Measurements from ENCODE around the gene RNF17. TPM values are rescaled to one million over a fixed set of nuclear protein-coding genes. Genes with fewer than 3 reads are reported as not detected.
A peak's percentile ranks its signal among the peaks of the same experiment; 100 is the strongest.

Gene RNF17
- total and polyA plus RNA-seq, 4 donors = 0.08 to 0.14 TPM; not detected in 2

GRCh38 chr13:24922745-24923591, 159.0 kb downstream of the RNF17 start (continued):
- TF ChIP-seq ZBTB33 (IDR thresholded peaks at IDR 0.05) (peak; percentile 58), ATF3 (IDR thresholded peaks at IDR 0.05) (peak; percentile 34), EGR1 (IDR thresholded peaks at IDR 0.05; ENCODE audit: low read depth in 2 of 2) (peak in 1 of 2 donors; percentile 63), RXRA (IDR thresholded peaks at IDR 0.05) (no peak), NR2F2 (IDR thresholded peaks at IDR 0.05) (no peak)

GRCh38 chr13:24925318-24926231, 161.6 kb downstream of the RNF17 start:
- peaks cover 0 to 12% (median 7%) of the 10 kb centered on the region in 4 donors for H3K4me1 ChIP-seq (ENCODE audit: control insufficient read depth in 4 of 4, insufficient read depth in 4 of 4, low read length in 3 of 4)
- no peaks in the 10 kb centered on the region for H3K27me3 ChIP-seq (ENCODE audit: control insufficient read depth in 4 of 4, insufficient read depth in 4 of 4, low read length in 3 of 4)
- WGBS = 65% methylated on average over 15 of the region's 15 CpGs
- H3K9ac ChIP-seq (ENCODE audit: low read depth in 1 of 2, low read length in 2 of 2) = peak overlapping the region in 1 of 2 donors; percentile 43
- H3K4me3 ChIP-seq (ENCODE audit: low read depth in 1 of 3, low read length in 3 of 3) = no peak overlapping the region
- H3K9me3 ChIP-seq (ENCODE audit: control insufficient read depth in 4 of 4, low read length in 3 of 4) = peaks cover 0 to 1% (median 0%) of the 10 kb centered on the region in 4 donors
- H3K36me3 ChIP-seq (ENCODE audit: control insufficient read depth in 4 of 4, insufficient read depth in 3 of 4, low read depth in 1 of 4, low read length in 3 of 4) = no peaks in the 10 kb centered on the region
- no peak for DNase-seq (ENCODE audit: low spot score)
- H3K27ac ChIP-seq (ENCODE audit: low read depth in 1 of 2, low read length in 2 of 2) = no peak overlapping the region
- TF ChIP-seq HNF4A (conservative IDR thresholded peaks at IDR 0.05) = peak; percentile 40 to 66
- TF ChIP-seq, protein P1, sequence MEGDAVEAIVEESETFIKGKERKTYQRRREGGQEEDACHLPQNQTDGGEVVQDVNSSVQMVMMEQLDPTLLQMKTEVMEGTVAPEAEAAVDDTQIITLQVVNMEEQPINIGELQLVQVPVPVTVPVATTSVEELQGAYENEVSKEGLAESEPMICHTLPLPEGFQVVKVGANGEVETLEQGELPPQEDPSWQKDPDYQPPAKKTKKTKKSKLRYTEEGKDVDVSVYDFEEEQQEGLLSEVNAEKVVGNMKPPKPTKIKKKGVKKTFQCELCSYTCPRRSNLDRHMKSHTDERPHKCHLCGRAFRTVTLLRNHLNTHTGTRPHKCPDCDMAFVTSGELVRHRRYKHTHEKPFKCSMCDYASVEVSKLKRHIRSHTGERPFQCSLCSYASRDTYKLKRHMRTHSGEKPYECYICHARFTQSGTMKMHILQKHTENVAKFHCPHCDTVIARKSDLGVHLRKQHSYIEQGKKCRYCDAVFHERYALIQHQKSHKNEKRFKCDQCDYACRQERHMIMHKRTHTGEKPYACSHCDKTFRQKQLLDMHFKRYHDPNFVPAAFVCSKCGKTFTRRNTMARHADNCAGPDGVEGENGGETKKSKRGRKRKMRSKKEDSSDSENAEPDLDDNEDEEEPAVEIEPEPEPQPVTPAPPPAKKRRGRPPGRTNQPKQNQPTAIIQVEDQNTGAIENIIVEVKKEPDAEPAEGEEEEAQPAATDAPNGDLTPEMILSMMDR (IDR thresholded peaks at IDR 0.05; ENCODE audit: low read depth, low read length, missing input control) = no peak
- TF ChIP-seq HNF4G (IDR thresholded peaks at IDR 0.05) = no peak
- peak; percentile 49 for TF ChIP-seq SP1 (IDR thresholded peaks at IDR 0.05)
- no peak for TF ChIP-seq ATF3 (IDR thresholded peaks at IDR 0.05)
- TF ChIP-seq FOXA2 (IDR thresholded peaks at IDR 0.05) = peak; percentile 83
- peak; percentile 37 to 59 for TF ChIP-seq RXRA (IDR thresholded peaks at IDR 0.05)
- peak; percentile 50 for TF ChIP-seq FOXA1 (IDR thresholded peaks at IDR 0.05)

DNA sequence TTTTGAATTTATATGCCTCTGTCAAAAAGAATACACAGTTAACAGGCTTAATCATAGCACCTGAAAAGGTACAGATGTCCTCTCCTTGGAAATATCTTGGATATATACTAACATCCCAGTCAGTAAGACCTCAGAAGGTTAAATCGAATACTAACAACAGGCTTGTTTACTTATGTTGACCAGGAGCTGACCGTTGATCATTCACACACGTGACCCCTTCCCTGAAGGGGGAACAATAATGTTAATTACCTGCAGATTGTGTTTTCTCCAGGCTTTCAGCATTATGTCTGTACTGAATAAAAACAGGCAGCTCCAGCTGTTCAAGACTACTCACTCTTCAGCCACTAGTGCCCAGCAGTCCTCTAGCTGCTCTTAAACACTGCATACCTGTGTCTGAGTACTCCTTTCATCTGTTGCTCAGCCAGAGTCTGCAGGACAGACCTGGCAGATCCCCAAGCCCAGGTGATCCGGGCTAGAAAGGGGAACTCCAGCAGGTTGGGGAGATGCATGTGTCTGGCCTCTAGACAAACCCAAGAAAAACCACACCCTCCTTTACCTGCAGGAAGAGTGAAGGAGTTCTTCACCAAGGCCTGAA, 163.9 kb downstream of the RNF17 start:
- WGBS = 54% methylated on average over 4 of the region's 4 CpGs
- no peak for DNase-seq (ENCODE audit: low spot score)
- H3K4me3 ChIP-seq (ENCODE audit: low read depth in 1 of 3, low read length in 3 of 3) = no peak overlapping the region
- H3K4me1 ChIP-seq (ENCODE audit: control insufficient read depth in 4 of 4, insufficient read depth in 4 of 4, low read length in 3 of 4) = peaks cover 0 to 4% (median 1%) of the 10 kb centered on the region in 4 donors
- peaks cover 0 to 8% (median 1%) of the 10 kb centered on the region in 4 donors for H3K27me3 ChIP-seq (ENCODE audit: control insufficient read depth in 4 of 4, insufficient read depth in 4 of 4, low read length in 3 of 4)
- TF ChIP-seq YY1 (IDR thresholded peaks at IDR 0.05) (no peak), EGR1 (IDR thresholded peaks at IDR 0.05; ENCODE audit: low read depth in 2 of 2) (no peak), NR2F2 (IDR thresholded peaks at IDR 0.05) (no peak), TAF1 (conservative IDR thresholded peaks at IDR 0.05) (no peak), MAX (IDR thresholded peaks at IDR 0.05) (no peak), ATF3 (IDR thresholded peaks at IDR 0.05) (no peak), ZBTB33 (IDR thresholded peaks at IDR 0.05) (no peak), GABPA (IDR thresholded peaks at IDR 0.05 in 1 of 2, conservative IDR thresholded peaks at IDR 0.05 in 1 of 2) (no peak), SP1 (IDR thresholded peaks at IDR 0.05) (no peak), FOXA2 (IDR thresholded peaks at IDR 0.05) (no peak), HNF4A (conservative IDR thresholded peaks at IDR 0.05) (no peak)
- TF ChIP-seq, protein P1 (IDR thresholded peaks at IDR 0.05; ENCODE audit: low read depth, low read length, missing input control) = no peak
- H3K9me3 ChIP-seq (ENCODE audit: control insufficient read depth in 4 of 4, low read length in 3 of 4) = peaks cover 0 to 1% (median 0%) of the 10 kb centered on the region in 4 donors
- no peak overlapping the region for H3K27ac ChIP-seq (ENCODE audit: low read depth in 1 of 2, low read length in 2 of 2)
- no peaks in the 10 kb centered on the region for H3K36me3 ChIP-seq (ENCODE audit: control insufficient read depth in 4 of 4, insufficient read depth in 3 of 4, low read depth in 1 of 4, low read length in 3 of 4)
- no peak overlapping the region for H3K9ac ChIP-seq (ENCODE audit: low read depth in 1 of 2, low read length in 2 of 2)
